ENCODE results near the gene CPM. TPM values are rescaled to one million over a fixed set of nuclear protein-coding genes. Genes with fewer than 3 reads are reported as not detected.
A peak's percentile ranks its signal among the peaks of the same experiment; 100 is the strongest.

CPM gene
- total and polyA plus RNA-seq, 2 donors, result 14.3 to 24.6 TPM

DNA sequence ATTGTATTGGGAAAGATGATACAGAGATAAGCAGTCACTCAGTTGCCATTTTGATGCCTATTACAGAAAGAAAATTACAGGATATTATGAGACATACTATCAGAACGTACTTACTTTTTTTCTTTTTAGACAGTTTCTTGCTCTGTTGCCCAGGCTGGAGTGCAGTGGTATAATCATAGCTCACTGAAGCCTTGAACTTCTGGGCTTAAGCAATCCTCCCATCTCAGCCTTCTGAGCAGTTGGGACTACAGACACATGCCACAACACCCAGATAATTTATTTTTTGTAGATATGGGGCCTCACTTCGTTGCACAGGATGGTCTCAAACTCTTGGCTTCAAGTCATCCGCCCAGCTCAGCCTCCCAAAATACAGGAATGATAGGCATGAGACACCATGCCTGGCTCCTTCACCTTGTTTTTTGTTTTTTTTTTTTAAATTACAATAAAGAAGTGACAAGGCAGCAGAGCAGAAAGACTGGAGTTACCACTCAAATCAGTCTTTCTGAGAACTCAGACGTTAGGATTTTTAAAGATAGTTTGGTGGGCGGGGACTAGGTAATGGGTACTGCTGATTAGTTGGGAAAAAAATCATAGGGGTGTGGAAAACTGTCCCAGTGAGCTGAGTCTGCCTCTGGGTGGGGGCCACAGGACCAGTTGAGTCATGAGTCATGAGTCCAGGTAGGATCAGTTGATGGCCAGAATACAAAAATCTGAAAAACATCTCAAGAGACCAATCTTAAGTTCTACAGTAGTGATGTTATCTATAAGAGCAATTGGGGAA is 11.5 kb upstream of the CPM start:
- H3K4me3 ChIP-seq (ENCODE audit: low read depth, low read length), result no peak overlapping the region
- no peaks in the 10 kb centered on the region for H3K36me3 ChIP-seq (ENCODE audit: insufficient read depth)
- no peaks in the 10 kb centered on the region for H3K4me1 ChIP-seq (ENCODE audit: insufficient read depth)
- DNase-seq (ENCODE audit: extremely low spot score), result no peak
- H3K27ac ChIP-seq (ENCODE audit: low read depth), result no peak overlapping the region
- WGBS, result 68% methylated on average over 5 of the region's 5 CpGs

DNA sequence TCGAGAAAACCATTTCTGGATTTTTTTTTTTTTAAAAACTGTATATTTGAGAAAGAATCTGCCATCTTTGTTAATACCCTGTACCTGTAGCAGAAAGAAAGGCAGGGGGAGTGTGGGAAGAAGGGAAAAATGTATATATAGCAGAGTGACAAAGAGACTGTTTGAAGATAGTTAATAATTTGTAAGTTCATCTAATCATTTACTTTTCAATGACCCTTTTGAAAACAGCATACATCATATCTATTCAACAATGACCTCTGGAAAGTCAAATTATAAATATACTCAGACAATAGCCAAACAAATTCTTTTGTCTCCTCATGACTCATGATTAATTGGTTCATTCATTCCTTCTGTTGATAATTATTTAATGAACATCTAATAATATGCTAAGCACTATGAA is 10.9 kb upstream of the CPM start:
- WGBS, result 37% methylated on average over 1 of the region's 1 CpG
- Histone ChIP-seq H3K36me3 (ENCODE audit: insufficient read depth) (no peaks in the 10 kb centered on the region), H3K4me1 (ENCODE audit: insufficient read depth) (no peaks in the 10 kb centered on the region), H3K4me3 (ENCODE audit: low read depth, low read length) (no peak overlapping the region), H3K27ac (ENCODE audit: low read depth) (no peak overlapping the region)
- DNase-seq (ENCODE audit: extremely low spot score), result no peak

DNA sequence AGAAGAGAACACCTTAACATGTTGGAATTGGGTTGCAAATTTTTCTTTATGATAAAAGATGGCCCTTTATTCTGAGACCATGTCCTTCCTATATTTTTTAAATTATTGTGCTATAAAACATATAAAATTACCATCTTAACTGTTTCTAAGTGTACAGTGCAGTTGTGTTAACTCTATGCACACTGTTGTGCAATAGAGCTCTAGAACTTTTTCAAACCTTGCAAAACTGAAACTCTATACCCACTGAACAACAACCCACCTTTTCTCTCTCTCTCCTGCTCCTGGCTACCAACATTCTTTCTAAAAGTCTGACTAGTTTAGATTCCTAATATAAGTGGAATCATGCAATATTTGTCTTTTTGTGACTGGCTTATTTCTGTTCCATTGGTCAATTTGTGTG is 7.8 kb upstream of the CPM start:
- Histone ChIP-seq H3K4me3 (ENCODE audit: low read depth, low read length) (no peak overlapping the region), H3K36me3 (ENCODE audit: insufficient read depth) (no peaks in the 10 kb centered on the region), H3K27ac (ENCODE audit: low read depth) (no peak overlapping the region), H3K4me1 (ENCODE audit: insufficient read depth) (no peaks in the 10 kb centered on the region)
- DNase-seq (ENCODE audit: extremely low spot score), result no peak

DNA sequence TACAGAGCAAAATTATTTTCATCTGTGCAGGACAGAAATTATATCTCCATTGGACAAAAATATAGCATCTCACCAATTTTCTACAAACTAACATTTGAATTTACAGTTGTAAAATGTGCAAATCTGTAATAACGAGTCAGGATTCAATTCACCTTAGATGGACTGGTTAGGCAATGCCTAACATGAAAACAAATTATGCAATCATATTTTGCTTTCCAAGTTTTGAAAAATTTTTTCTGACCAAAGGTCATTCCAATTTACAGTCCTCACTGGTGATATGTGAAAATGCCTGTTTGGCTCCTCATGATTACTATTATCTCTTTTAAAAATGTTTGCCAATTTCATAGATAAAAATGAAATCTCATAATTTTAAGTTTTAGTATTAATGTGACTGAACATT is 6.5 kb upstream of the CPM start:
- 63% methylated on average over 1 of the region's 1 CpG for WGBS

DNA sequence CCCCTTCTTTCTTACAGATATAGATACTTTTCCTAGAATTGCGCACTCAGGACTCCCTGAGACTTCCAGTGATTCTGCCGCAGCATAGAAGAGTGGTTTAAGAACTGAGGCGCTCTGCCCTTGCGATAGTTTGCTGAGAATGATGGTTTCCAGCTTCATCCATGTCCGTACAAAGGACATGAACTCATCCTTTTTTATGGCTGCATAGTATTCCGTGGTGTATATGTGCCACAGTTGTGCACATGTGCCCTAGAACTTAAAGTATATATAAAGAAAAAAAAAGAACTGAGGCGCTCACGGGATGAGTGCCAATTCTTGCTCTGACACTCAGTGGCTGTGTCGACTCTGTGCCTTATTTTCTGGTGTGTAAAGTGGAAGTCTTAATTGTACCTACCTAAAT is 1.4 kb upstream of the CPM start:
- WGBS, result 95% methylated on average over 9 of the region's 9 CpGs
- Histone ChIP-seq H3K4me1 (ENCODE audit: insufficient read depth) (no peaks in the 10 kb centered on the region), H3K27ac (ENCODE audit: low read depth) (no peak overlapping the region), H3K36me3 (ENCODE audit: insufficient read depth) (no peaks in the 10 kb centered on the region), H3K4me3 (ENCODE audit: low read depth, low read length) (no peak overlapping the region)
- DNase-seq (ENCODE audit: extremely low spot score), result no peak

More for the DNA sequence above, 6.5 kb upstream of the CPM start:
- Histone ChIP-seq H3K27ac (ENCODE audit: low read depth) (no peak overlapping the region), H3K36me3 (ENCODE audit: insufficient read depth) (no peaks in the 10 kb centered on the region), H3K4me3 (ENCODE audit: low read depth, low read length) (no peak overlapping the region), H3K4me1 (ENCODE audit: insufficient read depth) (no peaks in the 10 kb centered on the region)
- no peak for DNase-seq (ENCODE audit: extremely low spot score)

DNA sequence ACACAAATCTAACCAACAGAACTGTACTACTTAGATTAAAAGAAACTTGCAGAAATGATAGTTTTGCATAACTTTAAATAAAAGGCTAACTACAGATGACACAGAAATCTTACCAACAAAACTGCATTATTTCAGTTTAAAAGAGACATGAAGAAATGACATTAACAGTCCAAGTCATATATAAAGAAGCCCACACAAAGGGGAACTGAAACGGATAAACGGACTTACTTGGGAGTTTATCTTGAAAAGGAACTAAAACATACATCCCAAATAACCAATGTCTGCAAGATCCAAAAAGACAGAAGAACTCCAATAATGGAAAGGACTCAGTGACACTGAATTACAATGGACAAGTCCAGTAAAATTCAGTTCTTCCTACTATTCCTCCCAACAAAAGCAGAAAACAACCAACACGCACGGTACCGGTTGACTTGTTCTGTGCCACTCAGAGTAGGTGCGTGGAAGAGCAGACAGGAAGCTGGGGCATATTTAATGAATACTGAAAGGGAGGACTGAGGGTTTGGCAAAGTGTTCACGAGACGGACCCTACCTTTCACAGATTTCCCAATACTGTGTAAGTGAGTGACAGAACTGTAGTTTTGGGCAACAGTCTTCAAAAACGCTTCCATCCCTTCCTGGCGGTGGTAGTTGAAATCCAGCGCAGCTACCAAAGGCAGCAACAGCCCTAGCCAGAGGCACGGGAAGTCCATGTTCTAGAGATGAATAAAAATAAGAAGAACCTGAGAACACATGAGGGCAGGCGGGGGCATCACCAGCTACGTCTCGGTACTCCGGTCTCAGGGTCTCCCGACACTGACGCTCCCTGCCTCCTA is 627 bp downstream of the CPM start:
- no peak for DNase-seq (ENCODE audit: extremely low spot score)
- Histone ChIP-seq H3K4me1 (ENCODE audit: insufficient read depth) (no peaks in the 10 kb centered on the region), H3K36me3 (ENCODE audit: insufficient read depth) (no peaks in the 10 kb centered on the region), H3K27ac (ENCODE audit: low read depth) (no peak overlapping the region), H3K4me3 (ENCODE audit: low read depth, low read length) (peak overlapping the region; percentile 73)
- 12% methylated on average over 18 of the region's 18 CpGs for WGBS

DNA sequence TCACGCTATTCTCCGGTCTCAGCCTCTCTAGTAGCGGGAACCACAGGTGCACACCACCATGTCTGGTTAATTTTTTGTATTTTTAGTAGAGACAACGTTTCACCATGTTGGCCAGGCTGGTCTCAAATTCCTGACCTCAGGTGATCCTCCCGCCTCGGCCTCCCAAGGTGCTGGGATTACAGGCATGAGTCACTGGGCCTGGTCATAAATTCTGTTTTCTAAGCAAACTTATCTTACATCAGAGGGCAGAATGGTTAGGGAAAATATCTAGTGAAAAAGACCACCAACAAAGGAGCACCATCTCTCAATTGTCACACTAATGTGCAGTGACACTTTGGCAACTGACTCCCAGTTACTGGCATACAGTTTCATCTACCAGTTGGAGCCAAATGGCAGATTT is 2.8 kb downstream of the CPM start:
- WGBS, result 78% methylated on average over 6 of the region's 6 CpGs
- H3K36me3 ChIP-seq (ENCODE audit: insufficient read depth), result no peaks in the 10 kb centered on the region
- no peak for DNase-seq (ENCODE audit: extremely low spot score)
- H3K27ac ChIP-seq (ENCODE audit: low read depth), result no peak overlapping the region
- no peak overlapping the region for H3K4me3 ChIP-seq (ENCODE audit: low read depth, low read length)
- no peaks in the 10 kb centered on the region for H3K4me1 ChIP-seq (ENCODE audit: insufficient read depth)

DNA sequence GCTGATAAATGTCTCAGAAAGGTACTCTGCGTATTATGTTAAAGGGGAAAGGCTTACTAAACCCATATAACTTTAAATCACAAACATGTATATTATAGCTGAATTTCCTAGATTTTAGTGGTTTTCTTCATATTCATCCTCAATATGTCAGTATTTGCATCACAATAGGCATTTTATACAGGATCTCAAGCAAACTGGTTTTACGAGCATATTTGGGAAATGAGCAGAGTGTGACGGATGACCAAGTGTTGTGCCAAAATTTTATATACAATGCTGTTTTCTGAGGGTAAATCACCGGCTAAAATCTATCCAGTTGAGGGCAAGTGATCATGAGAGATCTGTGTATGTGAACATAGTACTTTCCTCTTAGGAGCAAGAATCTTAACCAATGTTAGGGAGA is 8.4 kb downstream of the CPM start:
- H3K4me1 ChIP-seq (ENCODE audit: insufficient read depth), result no peaks in the 10 kb centered on the region
- no peaks in the 10 kb centered on the region for H3K36me3 ChIP-seq (ENCODE audit: insufficient read depth)
- 71% methylated on average over 4 of the region's 4 CpGs for WGBS
- no peak overlapping the region for H3K4me3 ChIP-seq (ENCODE audit: low read depth, low read length)
- no peak overlapping the region for H3K27ac ChIP-seq (ENCODE audit: low read depth)
- DNase-seq (ENCODE audit: extremely low spot score), result no peak

DNA sequence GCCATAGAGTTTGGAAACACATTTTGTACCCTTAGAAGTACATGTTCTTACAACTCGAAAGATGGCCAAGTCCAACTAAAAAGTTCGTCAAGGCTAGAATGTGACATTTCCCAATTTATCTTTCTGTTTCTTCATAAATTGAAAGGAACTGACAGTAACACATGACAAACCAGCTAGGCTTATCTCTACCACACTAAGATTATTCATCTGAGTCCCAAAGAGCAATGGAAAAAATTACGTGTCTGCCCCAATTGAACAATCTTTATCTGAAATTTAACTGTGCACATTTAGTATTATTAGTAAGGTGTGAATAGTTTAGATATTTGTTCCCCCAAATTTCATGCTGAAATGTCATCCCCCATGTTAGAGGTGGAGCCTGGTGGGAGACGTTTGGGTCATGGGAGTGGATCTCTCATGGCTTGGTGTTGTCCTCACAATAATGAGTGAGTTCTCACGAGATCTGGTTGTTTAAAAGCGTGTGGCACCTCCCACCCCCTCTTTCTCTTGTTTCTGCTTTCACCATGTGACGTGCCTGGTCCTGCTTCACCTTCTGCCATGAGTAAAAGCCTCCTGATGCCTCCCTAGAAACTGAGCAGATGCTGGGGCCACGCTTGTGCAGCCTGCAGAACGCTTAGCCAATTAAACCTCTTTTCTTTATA is 13.3 kb downstream of the CPM start:
- WGBS, result 80% methylated on average over 9 of the region's 9 CpGs
- DNase-seq (ENCODE audit: extremely low spot score), result no peak
- Histone ChIP-seq H3K4me3 (ENCODE audit: low read depth, low read length) (no peak overlapping the region), H3K36me3 (ENCODE audit: insufficient read depth) (no peaks in the 10 kb centered on the region), H3K27ac (ENCODE audit: low read depth) (no peak overlapping the region), H3K4me1 (ENCODE audit: insufficient read depth) (no peaks in the 10 kb centered on the region)

DNA sequence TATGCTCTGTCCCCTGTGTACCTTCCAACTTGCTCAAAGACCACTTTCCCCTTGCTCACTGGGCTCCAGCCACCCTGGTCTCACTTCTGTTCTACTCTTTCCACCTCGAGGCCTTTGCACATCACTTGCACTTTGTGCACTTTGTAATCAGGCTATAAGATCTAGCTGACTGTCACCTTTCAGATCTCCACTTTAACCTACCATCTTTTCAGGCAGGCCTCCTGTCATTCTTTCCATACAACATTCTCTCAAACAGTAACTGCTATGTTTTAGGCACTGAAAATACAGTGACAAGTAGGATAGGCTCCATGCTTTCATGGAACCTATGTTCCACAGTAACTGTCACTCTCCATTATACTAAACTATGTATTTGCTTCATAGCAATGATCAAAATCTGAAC is 14.0 kb downstream of the CPM start:
- Histone ChIP-seq H3K4me1 (ENCODE audit: insufficient read depth) (no peaks in the 10 kb centered on the region), H3K4me3 (ENCODE audit: low read depth, low read length) (no peak overlapping the region), H3K36me3 (ENCODE audit: insufficient read depth) (no peaks in the 10 kb centered on the region), H3K27ac (ENCODE audit: low read depth) (no peak overlapping the region)
- 84% methylated on average over 1 of the region's 1 CpG for WGBS
- no peak for DNase-seq (ENCODE audit: extremely low spot score)

DNA sequence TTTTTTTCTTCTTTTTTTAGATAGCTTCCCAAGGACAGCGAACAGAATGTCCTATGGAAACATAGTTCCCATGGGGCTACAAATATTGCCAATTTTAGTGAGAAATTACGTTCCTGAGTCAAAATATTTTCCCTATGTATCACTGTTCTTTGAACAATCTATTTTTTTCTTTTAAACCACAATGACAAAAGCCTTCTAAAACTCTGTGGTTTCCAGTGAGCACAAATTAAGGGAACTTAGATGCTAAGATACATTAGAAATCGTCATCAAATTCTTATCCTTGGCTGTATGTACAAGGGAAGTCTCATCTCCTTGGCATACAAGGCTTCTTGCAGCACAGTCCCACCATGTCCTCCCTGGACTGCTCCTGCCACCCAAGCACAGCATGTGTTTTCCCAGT is 17.9 kb downstream of the CPM start:
- DNase-seq (ENCODE audit: extremely low spot score), result no peak
- Histone ChIP-seq H3K4me1 (ENCODE audit: insufficient read depth) (no peaks in the 10 kb centered on the region), H3K36me3 (ENCODE audit: insufficient read depth) (no peaks in the 10 kb centered on the region), H3K4me3 (ENCODE audit: low read depth, low read length) (no peak overlapping the region), H3K27ac (ENCODE audit: low read depth) (no peak overlapping the region)
- 71% methylated on average over 3 of the region's 3 CpGs for WGBS

DNA sequence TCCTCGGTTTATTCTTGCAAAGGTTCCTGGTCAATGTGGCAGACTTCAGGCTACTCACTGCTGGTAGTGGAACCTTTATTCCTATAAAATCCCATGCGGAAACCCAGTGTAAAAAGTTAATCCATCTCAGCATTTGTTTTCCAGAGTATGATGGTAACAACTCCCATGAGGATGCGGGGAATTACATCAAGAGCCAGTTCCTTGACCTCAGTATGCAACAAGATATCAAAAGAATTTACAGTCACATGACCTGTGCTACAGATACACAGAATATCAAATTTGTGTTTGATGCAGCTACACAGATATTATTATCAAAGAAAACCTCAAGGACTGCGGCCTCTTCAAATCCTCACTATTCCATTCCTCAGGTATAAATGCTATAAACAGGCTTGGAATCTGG is 19.3 kb downstream of the CPM start:
- Histone ChIP-seq H3K36me3 (ENCODE audit: insufficient read depth) (no peaks in the 10 kb centered on the region), H3K4me3 (ENCODE audit: low read depth, low read length) (no peak overlapping the region), H3K4me1 (ENCODE audit: insufficient read depth) (no peaks in the 10 kb centered on the region), H3K27ac (ENCODE audit: low read depth) (no peak overlapping the region)
- no peak for DNase-seq (ENCODE audit: extremely low spot score)
- WGBS, result 84% methylated on average over 4 of the region's 4 CpGs

DNA sequence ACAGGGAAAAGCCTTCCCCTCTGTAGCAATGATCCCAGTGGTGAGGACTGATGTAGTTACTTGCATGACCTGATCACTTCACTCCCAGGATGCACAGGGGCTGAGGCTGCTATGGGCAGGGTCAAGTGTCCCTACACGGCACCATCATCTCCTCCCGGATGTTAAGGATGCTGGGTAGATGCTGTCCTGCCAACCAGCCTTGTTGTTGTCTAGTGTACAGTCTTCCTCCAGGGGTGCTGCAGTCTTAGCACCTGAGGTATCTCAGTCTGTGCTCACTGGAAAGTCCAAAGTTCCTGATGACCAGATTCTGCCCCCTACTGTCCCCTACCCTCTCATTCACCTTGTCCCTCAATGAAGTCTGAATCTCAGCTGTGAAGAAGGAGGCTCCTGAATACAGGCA is 20.1 kb downstream of the CPM start:
- WGBS, result 86% methylated on average over 2 of the region's 2 CpGs
- no peak for DNase-seq (ENCODE audit: extremely low spot score)
- Histone ChIP-seq H3K4me3 (ENCODE audit: low read depth, low read length) (no peak overlapping the region), H3K4me1 (ENCODE audit: insufficient read depth) (no peaks in the 10 kb centered on the region), H3K36me3 (ENCODE audit: insufficient read depth) (no peaks in the 10 kb centered on the region), H3K27ac (ENCODE audit: low read depth) (no peak overlapping the region)

DNA sequence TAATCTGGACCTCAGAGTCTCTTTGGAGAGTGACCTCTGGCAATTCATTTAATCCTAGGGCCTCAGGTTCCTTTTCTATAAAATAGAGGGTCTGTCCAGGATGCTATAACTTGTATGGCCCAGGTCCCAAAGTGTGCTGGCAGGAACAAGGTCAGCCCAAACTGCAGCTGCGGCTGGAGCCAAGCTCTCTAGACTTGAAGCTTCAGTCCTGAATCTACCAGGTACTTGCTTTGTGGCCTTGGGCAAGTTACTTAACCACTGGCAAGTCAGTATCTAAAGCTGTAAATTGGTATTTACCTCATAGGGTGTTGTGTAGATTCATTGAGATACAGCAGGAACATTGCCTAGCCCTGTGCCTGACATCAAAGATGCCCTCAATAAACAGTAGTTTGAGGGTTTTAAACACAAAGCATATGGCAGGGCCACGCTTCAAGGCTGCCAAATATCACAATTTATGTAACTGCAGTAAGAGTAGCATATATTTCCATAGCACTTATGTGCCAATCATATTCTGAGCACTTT is 21.7 kb downstream of the CPM start:
- H3K4me1 ChIP-seq (ENCODE audit: insufficient read depth), result no peaks in the 10 kb centered on the region
- DNase-seq (ENCODE audit: extremely low spot score), result no peak
- 80% methylated on average over 2 of the region's 2 CpGs for WGBS

More for the DNA sequence above, 21.7 kb downstream of the CPM start:
- no peak overlapping the region for H3K4me3 ChIP-seq (ENCODE audit: low read depth, low read length)
- no peak overlapping the region for H3K27ac ChIP-seq (ENCODE audit: low read depth)
- H3K36me3 ChIP-seq (ENCODE audit: insufficient read depth), result no peaks in the 10 kb centered on the region

Measured in urinary bladder (tissue), 4 donors.